Tibial nerve (tissue), 4 donors: ENCODE results near the gene MICALL2. TPM values are rescaled to one million over a fixed set of nuclear protein-coding genes. Genes with fewer than 3 reads are reported as not detected.

ENCODE experiments used
- DNase-seq, 2 donors: peaks; one replicate each; pipeline ENCODE4 v3.0.0-alpha.2; 2019; ENCODE audit warnings: low spot score in 2 of 2
- H3K27ac ChIP-seq, 4 donors: fragments of 200-600 bp; sonication (generic) in 3 of 4; one replicate each; pipeline ENCODE4 v1.5.1; 2017 to 2019; ENCODE audit warnings: mild to moderate bottlenecking in 1 of 4
- H3K27me3 ChIP-seq, 2 donors: fragments of 200-600 bp; sonication (generic) in 1 of 2; one replicate each; pipeline versions ENCODE4 v1.5.1 to v1.6.0; 2017 to 2019
- H3K36me3 ChIP-seq, 3 donors: fragments of 200-600 bp; sonication (generic); one replicate each; pipeline ENCODE4 v1.5.1; 2018 to 2019
- H3K4me1 ChIP-seq, 4 donors: fragments of 200-600 bp; sonication (generic) in 3 of 4; one replicate each; pipeline ENCODE4 v1.5.1; 2017 to 2019
- H3K4me3 ChIP-seq, 4 donors: fragments of 200-600 bp; sonication (generic) in 3 of 4; one replicate each; pipeline ENCODE4 v1.5.1; 2017 to 2019; ENCODE audit warnings: mild to moderate bottlenecking in 1 of 4, moderate library complexity in 1 of 4
- H3K9me3 ChIP-seq, 4 donors: fragments of 200-600 bp; sonication (generic) in 3 of 4; one replicate each; pipeline ENCODE4 v1.5.1; 2017 to 2019
- CTCF ChIP-seq, 5 experiments: fragments of 200-600 bp in 3 of 5; fragments of 450-650 bp in 2 of 5; sonication (generic) in 3 of 5; IDR thresholded peaks; one replicate each; pipeline ENCODE4 v1.5.1; 2016 to 2019; ENCODE audit warnings: antibody characterized with exemption in 5 of 5, mild to moderate bottlenecking in 3 of 5, moderate library complexity in 2 of 5
- EP300 ChIP-seq, 2 donors: sonication (generic); formaldehyde crosslinking; IDR thresholded peaks; one replicate each; pipeline ENCODE4 v1.6.1; 2017; ENCODE audit warnings: antibody characterized with exemption in 2 of 2, mild to moderate bottlenecking in 1 of 2
- POLR2A ChIP-seq, 2 donors: fragments of 450-650 bp; IDR thresholded peaks; one replicate each; pipeline ENCODE4 v1.6.1; 2017; ENCODE audit warnings: antibody characterized with exemption in 2 of 2, mild to moderate bottlenecking in 2 of 2, moderate library complexity in 2 of 2
- WGBS, 2 donors: methylation state at CpG; one replicate each; pipeline ENCODE4 v1.1.5; 2018; 5-methylcytosine and 5-hydroxymethylcytosine counted together
- total RNA-seq, 4 donors: library from RNA; depleted of rRNA; stranded (reverse); fragments of >200 nt; gene quantifications; one replicate each; pipeline ENCODE4 v1.1.0, GENCODE V29; 2016

Gene MICALL2
- total RNA-seq, 4 donors from 2014 or later: 67.6 to 153 (median 104) TPM

- peak overlapping the region; percentile 68 to 91 (median 76) for H3K27ac ChIP-seq
- peak; percentile 49 to 74 for TF ChIP-seq EP300 (IDR thresholded peaks at IDR 0.05)
- peak in 2 of 5 experiments; percentile 15 to 34 for TF ChIP-seq CTCF (IDR thresholded peaks at IDR 0.05)
- TF ChIP-seq POLR2A (IDR thresholded peaks at IDR 0.05): no peak
- H3K4me3 ChIP-seq: peak overlapping the region in 3 of 4 donors; percentile 17 to 34 (median 20)
- H3K27me3 ChIP-seq: no peaks in the 10 kb centered on the region
- H3K9me3 ChIP-seq: no peaks in the 10 kb centered on the region
- peaks cover 0 to 4% (median 0%) of the 10 kb centered on the region in 3 donors for H3K36me3 ChIP-seq
- peaks cover 0 to 95% (median 77%) of the 10 kb centered on the region in 4 donors for H3K4me1 ChIP-seq
- peak in 1 of 2 donors; percentile 39 for DNase-seq
- WGBS, 2 donors: 7 to 27% methylated on average over 3 to 12 of the region's 14 CpGs
Observed at GRCh38 chr7:1454542-1454941, 4.7 kb downstream of the MICALL2 start.

DNA sequence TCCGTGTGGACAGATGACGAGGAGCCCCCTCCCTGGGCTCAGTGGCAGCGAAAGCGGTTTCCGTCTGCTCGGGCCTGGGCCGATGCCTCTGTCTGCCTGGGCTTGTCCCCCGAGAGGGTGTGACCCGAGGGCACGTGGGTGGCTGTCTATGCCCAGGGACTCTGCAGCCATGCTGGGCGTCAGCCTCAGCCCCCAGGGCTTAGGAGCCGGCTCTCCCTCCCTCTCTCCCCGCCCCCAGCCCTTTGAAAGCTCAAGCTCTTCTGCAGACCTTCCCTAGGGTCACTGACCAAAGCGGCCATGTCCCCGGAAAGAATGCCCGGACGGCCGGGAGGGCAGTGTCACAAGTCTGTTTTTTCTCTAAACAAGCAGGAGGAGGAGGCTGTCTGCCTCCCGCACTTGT is 7.1 kb downstream of the MICALL2 start:
- peak overlapping the region in 1 of 4 donors; percentile 12 for H3K4me3 ChIP-seq
- WGBS, 2 donors: 45 to 49% methylated on average over 15 to 16 of the region's 19 CpGs
- no peak for TF ChIP-seq CTCF (IDR thresholded peaks at IDR 0.05)
- peak in 1 of 2 donors; percentile 15 for TF ChIP-seq EP300 (IDR thresholded peaks at IDR 0.05)
- no peak for DNase-seq
- peaks cover 0 to 8% (median 0%) of the 10 kb centered on the region in 3 donors for H3K36me3 ChIP-seq
- H3K4me1 ChIP-seq: peaks cover 0 to 100% (median 82%) of the 10 kb centered on the region in 4 donors
- H3K9me3 ChIP-seq: no peaks in the 10 kb centered on the region
- peak overlapping the region; percentile 82 to 91 (median 83) for H3K27ac ChIP-seq
- H3K27me3 ChIP-seq: no peaks in the 10 kb centered on the region

GRCh38 chr7:1450987-1451386 is 8.3 kb downstream of the MICALL2 start:
- no peak for DNase-seq
- Histone ChIP-seq H3K4me1 (peaks cover 0 to 96% (median 87%) of the 10 kb centered on the region in 4 donors), H3K27me3 (no peaks in the 10 kb centered on the region), H3K27ac (peak overlapping the region; percentile 82 to 91 (median 83)), H3K4me3 (no peak overlapping the region), H3K36me3 (peaks cover 0 to 8% (median 0%) of the 10 kb centered on the region in 3 donors), H3K9me3 (no peaks in the 10 kb centered on the region)
- no peak for TF ChIP-seq POLR2A (IDR thresholded peaks at IDR 0.05)
- no peak for TF ChIP-seq EP300 (IDR thresholded peaks at IDR 0.05)
- 65 to 80% methylated on average over 7 to 10 of the region's 11 CpGs for WGBS, 2 donors

GRCh38 chr7:1450431-1450830 is 8.8 kb downstream of the MICALL2 start:
- DNase-seq: no peak
- Histone ChIP-seq H3K9me3 (no peaks in the 10 kb centered on the region), H3K36me3 (peaks cover 0 to 8% (median 0%) of the 10 kb centered on the region in 3 donors), H3K27me3 (no peaks in the 10 kb centered on the region), H3K4me1 (peaks cover 0 to 96% (median 82%) of the 10 kb centered on the region in 4 donors), H3K27ac (peak overlapping the region; percentile 82 to 91 (median 83)), H3K4me3 (no peak overlapping the region)
- TF ChIP-seq EP300 (IDR thresholded peaks at IDR 0.05): no peak
- TF ChIP-seq CTCF (IDR thresholded peaks at IDR 0.05): no peak
- 50 to 55% methylated on average over 18 of the region's 18 CpGs for WGBS, 2 donors

DNA sequence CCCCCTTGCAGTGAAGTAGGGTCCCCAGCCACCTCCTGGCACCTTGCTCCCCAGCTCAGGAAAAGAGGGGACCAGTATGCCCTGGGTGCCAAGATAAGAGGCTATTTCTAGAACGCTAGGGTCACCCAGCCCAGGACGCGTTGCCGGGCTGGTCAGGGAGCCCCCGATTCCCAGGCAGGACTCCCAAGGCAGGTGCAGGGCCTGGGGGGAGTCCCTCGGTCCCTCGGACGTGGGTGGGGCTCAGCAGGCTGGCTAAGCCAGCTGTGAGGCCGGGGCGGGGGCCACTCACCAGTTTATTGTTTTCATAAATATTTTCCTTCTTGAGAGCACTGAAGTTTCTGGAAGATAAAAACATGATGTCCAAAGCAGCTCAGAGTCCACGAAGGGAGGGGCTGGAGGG is 9.3 kb downstream of the MICALL2 start:
- TF ChIP-seq EP300 (IDR thresholded peaks at IDR 0.05) (no peak), POLR2A (IDR thresholded peaks at IDR 0.05) (no peak), CTCF (IDR thresholded peaks at IDR 0.05) (no peak)
- WGBS, 2 donors: 25 to 33% methylated on average over 10 to 11 of the region's 11 CpGs
- Histone ChIP-seq H3K4me1 (peaks cover 0 to 96% (median 77%) of the 10 kb centered on the region in 4 donors), H3K27me3 (no peaks in the 10 kb centered on the region), H3K4me3 (no peak overlapping the region), H3K36me3 (peaks cover 0 to 13% (median 0%) of the 10 kb centered on the region in 3 donors), H3K27ac (peak overlapping the region; percentile 82 to 91 (median 83)), H3K9me3 (no peaks in the 10 kb centered on the region)
- no peak for DNase-seq
